GM19099 (cell line): Measurements from ENCODE around the gene SRGAP3.

Source experiments
- POLR2A ChIP-seq: IDR thresholded peaks from 3 replicates; pipeline ENCODE4 v1.6.1; 2011; ENCODE audit warnings: low read depth; ENCODE audit not compliant: insufficient read length; ENCODE audit errors: extremely low read depth

SRGAP3 gene

DNA sequence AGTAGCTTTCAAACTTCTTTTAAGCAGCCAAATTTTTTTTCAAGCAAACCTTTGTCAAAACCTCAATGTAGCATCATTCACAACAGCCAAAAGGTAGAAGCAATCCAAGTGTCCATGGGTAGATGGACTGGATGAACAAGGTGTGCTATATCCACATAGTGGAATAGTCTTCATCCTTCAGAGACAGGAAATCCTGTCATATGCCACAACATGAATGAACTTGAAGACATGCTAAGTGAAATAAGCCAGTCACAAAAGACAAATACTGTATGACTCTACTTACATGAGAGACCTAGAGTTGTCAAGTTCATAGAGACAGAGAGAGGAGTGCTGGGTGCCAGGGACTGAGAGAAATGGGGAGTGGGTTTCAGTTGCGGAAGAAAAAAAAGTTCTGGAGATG, 87.6 kb downstream of the SRGAP3 start:
- no peak for TF ChIP-seq POLR2A

DNA sequence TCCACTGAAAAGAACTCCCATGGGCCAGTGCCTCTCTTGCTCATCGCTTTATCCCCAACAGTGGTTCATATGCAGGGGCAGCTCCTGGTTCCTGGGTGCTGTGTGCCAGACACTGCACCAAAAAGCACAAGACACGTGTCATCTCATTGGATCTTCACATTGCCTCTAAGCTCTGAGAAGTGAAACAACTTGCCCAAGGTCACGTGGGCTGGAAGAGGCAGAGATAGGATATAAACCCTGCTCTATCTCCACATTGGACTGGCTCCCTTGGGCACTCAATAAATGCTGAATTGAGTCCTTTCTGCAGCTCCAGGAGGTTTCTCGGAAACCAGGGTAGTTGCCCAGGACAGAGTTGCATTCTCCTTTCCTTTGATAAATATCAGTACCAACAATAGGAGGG, 88.1 kb downstream of the SRGAP3 start:
- no peak for TF ChIP-seq POLR2A

DNA sequence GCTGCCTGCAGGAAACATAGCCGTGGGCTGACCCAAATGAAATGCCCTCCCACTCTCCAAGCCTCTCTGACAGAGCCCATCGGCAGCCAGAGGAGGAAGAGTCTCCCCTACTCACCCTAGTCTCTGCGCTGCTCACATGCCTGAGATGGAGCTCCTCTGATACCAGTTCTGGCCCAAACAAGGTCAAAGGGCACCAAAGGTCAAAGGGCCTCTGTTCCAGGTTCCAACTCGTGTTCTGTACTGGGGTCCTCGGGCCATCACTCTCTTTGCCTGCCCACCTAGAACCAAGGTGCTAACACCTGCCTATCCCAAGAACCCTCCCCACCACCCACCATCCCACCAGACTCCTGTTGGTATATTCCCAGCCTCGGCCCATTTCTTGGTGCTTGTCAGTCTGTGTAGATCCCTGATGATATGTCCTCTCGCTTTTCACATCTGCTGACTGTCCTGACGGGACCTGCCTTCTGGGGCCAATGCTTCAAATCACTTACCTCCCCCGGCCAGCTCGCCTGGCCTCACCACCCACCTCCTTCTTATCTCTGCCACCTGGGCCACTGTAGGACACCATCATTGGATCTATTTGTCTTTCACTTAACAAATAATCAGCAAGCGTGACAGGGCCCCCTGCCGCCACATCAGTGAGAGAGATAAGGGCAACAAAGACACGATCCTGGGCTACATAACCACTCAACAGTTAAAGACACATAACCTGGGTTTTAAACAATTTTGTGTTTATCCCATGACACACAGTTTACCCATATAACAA, 90.4 kb downstream of the SRGAP3 start:
- no peak for TF ChIP-seq POLR2A

DNA sequence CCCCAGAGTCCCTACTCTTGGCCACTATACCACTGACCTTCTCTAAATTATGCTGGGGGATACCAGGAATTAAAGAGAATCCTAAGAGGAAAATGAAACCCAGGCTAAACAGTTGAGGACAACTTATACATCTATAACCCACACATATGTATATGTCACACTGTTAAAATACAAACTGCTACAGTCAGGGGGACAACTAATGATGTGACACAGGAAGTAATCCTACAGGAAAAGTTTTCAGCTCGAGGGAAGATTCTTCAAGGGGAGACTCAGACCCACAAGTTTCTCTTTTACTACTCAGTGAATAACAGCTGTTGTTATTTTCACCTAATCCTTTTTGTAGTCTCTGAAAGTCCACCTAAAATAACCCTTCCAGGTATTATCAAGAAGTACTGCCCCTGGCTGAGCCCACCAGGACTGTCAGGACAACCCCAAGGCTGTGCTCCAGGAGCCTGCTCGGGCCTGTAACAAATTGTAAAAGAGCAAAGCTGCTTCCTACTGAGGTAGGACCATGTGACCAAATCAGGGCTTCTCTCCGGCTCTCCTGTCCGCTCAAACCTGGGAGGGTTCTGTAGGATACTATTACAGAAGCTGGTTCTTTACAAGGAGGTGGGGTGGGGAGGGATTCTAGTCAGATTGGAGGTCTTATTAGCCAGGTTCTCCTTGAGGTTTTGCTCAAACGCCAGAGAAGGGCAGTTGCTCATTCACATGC, 91.6 kb downstream of the SRGAP3 start:
- TF ChIP-seq POLR2A, result no peak

DNA sequence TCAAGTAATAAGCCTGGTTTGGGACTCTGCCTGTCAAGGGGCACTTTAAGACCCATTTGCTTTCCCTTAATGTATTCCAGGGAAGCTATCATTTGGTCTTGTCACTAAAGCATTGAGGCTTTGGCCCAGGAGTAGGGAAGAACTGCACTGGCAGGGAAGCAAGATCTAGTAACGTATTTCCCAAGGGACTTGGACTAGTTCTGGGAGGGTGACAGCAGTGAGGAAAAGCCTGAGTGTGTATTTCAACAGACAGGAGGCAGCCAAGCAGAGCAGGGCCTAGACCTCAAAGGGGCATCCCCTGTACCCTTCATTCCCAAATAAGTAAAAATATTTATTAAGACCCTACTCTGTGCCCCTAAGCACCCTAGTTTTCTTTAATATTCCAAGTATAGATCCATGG, 92.8 kb downstream of the SRGAP3 start:
- TF ChIP-seq POLR2A, result no peak

DNA sequence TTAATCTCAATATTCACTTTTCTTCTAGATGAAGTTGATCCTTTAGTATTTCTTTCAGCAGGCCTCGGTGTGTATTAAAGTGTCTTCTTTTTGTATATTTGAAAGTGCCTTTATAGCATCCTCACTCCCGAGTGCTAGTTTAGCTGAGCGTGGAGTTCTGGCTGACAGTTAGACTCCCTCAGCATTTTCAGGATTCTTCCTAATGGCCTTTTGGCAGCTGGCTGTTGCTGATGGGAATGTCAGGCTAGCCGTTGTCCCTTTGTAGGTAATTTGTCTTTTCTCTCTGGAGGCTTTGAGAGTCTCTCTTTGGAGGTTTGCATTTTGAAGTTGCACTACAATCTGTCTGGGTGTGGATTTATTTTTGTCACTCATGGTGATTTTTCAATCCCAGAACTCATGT, 94.4 kb downstream of the SRGAP3 start:
- no peak for TF ChIP-seq POLR2A

DNA sequence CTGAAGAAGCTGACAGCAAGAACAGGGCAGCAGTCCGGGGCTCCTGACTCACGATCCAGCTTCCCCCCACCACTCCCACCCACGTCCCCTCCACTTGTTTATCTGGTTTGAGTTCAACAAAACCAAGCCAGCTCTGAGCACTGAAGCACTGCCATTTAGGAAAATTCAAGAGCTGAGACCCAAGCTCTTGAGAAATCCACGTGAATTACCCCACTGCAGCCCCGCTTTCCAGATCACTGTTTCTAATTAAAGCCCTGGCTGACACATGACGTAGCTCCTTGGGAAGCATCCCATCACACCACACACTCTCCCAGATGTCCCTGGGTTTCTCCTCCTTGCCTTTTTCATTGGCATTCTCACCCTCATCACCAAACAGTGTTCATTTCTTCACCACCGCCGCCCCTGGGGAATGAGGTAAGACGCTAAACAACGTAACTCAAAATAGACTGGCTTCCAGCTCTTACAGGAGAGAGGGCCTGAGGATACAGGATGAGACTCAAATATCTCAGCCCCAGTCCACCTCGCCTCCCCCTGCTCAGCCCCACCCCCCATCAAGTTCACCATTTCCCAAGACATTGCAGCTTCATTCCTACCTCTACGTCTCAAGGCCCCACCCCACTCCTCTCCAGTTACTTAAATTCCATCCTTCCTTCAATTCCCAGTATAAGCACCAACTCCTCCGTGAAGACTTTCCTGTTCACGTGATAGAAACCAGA, 95.4 kb downstream of the SRGAP3 start:
- TF ChIP-seq POLR2A, result no peak

DNA sequence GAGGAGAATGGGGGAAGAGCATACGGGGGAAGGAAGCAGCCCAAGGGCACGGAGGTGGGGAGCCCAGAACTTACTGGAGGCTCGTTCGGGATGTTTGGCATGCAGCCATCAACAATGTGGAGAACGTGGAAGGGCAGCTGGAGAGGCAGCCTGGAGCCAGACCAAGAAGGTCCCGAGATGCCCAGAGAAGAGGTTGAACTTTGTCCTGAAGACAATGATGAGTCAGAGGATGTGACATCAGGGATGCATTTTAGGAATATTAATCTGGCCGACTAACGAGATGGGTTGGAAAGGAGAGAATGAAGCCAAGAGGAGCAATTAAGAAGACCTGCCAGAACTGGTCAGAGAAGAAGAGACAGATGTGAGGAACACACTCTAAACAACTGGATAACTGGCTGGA, 98.2 kb downstream of the SRGAP3 start:
- TF ChIP-seq POLR2A, result no peak

DNA sequence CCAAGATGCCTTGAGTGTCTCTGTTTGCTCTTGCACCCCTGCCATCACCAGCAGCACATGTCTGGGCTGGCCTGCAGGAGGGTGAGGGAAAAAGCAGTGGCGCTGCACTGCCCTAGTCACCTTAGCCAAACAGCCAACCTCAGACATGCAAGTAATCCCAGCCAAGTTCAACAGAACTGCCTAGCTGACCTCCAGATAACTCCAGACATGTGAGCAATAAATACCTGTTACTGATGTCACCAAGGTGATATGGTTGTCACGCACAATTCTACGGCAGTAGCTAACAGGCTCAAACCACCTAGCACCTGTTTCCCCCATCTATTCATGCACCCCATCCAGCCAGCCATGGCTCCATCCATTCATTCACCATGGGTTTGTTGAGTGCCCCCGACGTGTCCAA, 99.9 kb downstream of the SRGAP3 start:
- TF ChIP-seq POLR2A, result no peak

DNA sequence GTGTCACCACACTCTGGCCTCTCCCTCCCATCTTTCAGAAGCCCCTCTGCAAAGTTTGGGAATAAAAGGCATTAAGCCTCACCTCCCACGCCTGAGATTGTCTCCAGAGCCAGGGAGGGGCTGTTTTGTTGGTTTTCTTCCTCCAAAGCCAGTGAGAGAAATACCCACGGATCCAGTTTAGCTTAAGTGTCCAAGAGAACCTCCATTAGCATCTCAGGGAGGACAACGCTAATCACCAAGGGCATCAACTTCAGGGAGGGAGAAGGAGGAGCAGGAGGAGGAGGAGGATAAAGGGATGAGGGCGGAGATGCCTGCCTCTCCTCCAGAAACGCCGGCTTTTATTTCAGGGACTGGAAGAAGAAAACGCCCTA, 101.6 kb downstream of the SRGAP3 start:
- TF ChIP-seq POLR2A, result no peak

DNA sequence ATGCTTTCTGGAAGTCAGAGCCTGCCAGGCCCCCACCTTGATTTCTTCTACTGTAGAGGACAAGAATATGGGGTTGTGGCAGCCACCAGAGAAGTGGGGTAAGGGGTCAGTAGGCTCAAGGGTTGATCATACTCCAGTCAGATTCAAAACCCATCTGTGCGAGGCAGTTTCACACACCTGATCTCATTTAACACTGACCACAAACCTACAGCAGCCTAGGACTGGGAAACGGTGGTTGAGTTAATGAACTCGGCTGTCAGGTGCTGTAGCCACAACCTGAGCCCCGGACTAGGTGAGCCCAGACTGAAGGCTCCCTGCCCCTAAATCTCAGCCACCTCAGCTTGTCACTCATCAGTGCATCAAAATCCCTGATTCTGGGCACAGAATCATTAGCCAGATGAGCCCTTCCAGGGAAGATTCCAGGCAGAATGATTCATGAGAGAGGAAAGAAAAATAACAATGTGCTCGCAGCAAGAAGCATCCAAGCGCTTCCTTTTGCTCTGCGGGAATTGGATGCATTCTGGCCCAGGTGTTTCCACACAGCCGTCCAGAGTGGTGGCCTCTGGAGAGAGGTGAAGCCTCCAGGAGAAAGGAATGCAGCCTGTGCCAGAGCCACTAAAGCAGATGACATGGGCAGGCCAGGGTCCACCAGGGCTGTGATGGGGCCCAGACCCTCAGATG, 102.1 kb downstream of the SRGAP3 start:
- TF ChIP-seq POLR2A, result no peak

DNA sequence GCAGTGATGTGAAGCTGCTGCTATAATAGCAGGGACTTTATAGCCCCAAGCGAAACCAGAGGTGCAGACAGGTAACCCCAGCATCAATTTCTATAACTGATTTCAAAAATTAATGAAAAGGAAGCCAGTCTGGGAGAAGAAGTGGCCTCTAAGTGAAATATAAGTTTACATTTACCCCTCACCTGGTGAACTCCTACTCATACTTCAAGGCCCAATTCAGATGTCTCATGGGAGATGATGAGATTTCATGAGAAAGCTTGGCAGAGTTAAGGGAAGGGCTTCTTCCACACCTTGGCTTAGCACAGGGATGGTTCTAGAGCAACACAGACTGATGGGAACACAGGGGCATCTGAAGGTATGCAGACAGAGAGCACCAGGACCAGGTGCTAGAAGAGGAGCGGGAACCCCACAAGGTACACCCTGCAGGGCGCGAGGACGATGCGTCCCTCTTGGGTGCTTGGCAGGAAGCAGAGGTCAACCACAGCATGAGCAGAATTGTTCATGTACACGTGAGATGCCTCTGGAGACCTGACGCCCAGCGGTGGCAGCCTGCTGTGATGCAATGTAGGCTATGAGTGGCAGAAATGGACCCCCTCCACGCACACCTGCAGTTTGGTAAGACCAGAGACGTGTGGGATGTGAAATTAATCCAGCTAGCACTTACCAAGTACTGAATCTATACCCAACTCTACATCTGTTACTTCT, 102.9 kb downstream of the SRGAP3 start:
- no peak for TF ChIP-seq POLR2A

DNA sequence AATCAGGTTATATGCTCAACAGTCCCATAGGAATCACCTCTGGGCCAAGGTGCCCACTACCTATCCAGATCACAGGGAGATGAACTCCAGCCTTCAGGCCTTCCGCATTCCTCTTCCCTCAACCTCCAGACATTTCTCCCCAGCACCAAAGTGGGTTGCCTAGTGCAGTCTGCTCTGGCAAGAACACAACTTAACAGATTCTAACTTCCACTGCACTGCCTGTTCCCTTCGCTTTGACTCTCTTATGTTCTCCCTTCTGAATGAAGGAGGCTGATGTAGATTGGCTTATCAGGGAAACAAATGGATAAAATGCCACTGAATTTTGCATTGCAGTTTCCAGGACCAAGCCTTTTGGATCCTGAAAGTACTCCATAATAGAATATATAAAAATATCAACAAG, 106.3 kb downstream of the SRGAP3 start:
- no peak for TF ChIP-seq POLR2A

DNA sequence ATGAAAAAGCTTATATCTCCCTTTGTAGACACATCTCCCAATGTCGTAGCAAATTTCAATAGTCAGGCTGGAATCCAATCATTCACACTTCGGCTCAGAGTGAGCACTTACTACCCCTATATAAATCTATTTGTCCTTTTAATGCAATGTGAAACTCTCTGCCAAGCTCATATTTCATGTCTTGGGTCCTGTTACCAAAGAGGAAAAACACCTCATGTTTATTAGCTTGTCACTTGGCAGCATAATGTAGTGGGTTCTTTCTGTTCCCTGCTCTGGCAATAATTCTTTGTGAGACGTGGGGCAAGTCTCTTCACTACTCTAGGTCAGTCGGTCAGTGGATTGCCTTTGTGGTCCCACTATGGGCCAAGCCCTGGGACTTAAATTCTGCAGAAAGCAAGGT, 107.1 kb downstream of the SRGAP3 start:
- TF ChIP-seq POLR2A, result no peak

DNA sequence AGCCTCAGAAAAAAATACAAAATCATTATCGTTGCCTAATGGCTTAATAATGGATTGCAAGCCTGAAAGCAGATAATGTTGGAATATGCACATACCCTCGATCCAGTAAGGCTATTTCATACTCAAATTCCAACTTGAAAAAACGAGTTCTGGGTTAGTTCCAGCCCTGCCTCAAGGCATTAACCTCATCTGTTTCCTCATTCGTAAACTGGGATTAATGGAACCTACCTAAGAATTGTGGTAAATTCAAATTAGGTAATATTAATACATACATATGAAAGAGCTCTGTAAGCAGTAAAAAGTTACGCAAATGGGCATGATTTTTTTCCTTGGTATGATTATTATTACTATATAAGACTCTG, 107.5 kb downstream of the SRGAP3 start:
- TF ChIP-seq POLR2A, result no peak
